Coronary artery (tissue), 2 donors: ENCODE measurements around the gene C22orf23.
"Not testable (repeated sequence)": the region's sequence is repeated elsewhere in the genome, so short reads cannot be mapped to it uniquely, and the experiment has no call there.

Experiments used
- DNase-seq: peaks from one replicate; pipeline ENCODE4 v3.0.0-alpha.2; 2017; ENCODE audit warnings: low spot score
- H3K27ac ChIP-seq, 2 donors: fragments of 200-600 bp; sonication (generic); one replicate each; pipeline ENCODE4 v1.5.1; 2016 to 2019
- H3K4me3 ChIP-seq: fragments of 200-600 bp; sonication (generic); 2 replicates; pipeline ENCODE4 v1.5.1; 2016; ENCODE audit warnings: mild to moderate bottlenecking, moderate library complexity
- CTCF ChIP-seq: fragments of 200-600 bp; sonication (generic); IDR thresholded peaks from one replicate; pipeline ENCODE4 v1.5.1; 2019; ENCODE audit warnings: antibody characterized with exemption

The C22orf23 gene

GRCh38 chr22:37951305-37951704 lies 2.1 kb downstream of the C22orf23 start:
- no peak for TF ChIP-seq CTCF
- H3K27ac ChIP-seq = no peak overlapping the region
- H3K4me3 ChIP-seq = no peak overlapping the region
- DNase-seq = no peak

- DNase-seq, H3K4me3 ChIP-seq: not testable (repeated sequence)
Observed at GRCh38 chr22:37947142-37947795, 6.1 kb downstream of the C22orf23 start.

GRCh38 chr22:37944423-37944822 lies 9.0 kb downstream of the C22orf23 start:
- not testable (repeated sequence) for H3K4me3 ChIP-seq, DNase-seq, H3K27ac ChIP-seq

More at GRCh38 chr22:37947142-37947795, 6.1 kb downstream of the C22orf23 start:
- not testable (repeated sequence) for H3K27ac ChIP-seq

GRCh38 chr22:37943825-37944198 lies 9.6 kb downstream of the C22orf23 start:
- Histone ChIP-seq H3K4me3 (no peak overlapping the region), H3K27ac (no peak overlapping the region)
- no peak for TF ChIP-seq CTCF
- no peak for DNase-seq

GRCh38 chr22:37943136-37943824 lies 10.1 kb downstream of the C22orf23 start:
- Histone ChIP-seq H3K27ac (no peak overlapping the region), H3K4me3 (no peak overlapping the region)
- no peak for TF ChIP-seq CTCF
- DNase-seq = no peak

- Histone ChIP-seq H3K27ac (no peak overlapping the region), H3K4me3 (no peak overlapping the region)
- DNase-seq = no peak
- TF ChIP-seq CTCF = no peak
Observed at GRCh38 chr22:37942133-37942532, 11.3 kb downstream of the C22orf23 start.

GRCh38 chr22:37940698-37941376 lies 12.6 kb downstream of the C22orf23 start:
- no peak for TF ChIP-seq CTCF
- Histone ChIP-seq H3K4me3 (no peak overlapping the region), H3K27ac (no peak overlapping the region)
- DNase-seq = no peak
